Activated B cell treated with CpG ODN at 0.5 μM for 24 hours (primary cell): ENCODE results near the gene FARP1. TPM values are rescaled to one million over a fixed set of nuclear protein-coding genes. Genes with fewer than 3 reads are reported as not detected.

ENCODE experiments used
- ATAC-seq: fragments of 200-7000 bp; cut with Tn5 transposase; one replicate; pipeline ENCODE4 v1.10.0; 2021; ENCODE audit warnings: low read depth, mild to moderate bottlenecking, moderate library complexity
- CTCF ChIA-PET: fragments of 350-600 bp; sonication (Branson Sonifier 250); formaldehyde crosslinking; loops from one replicate; lab custom pipeline; 2021; ENCODE audit warnings: antibody characterized with exemption; lab: Charles Lee
- POLR2A ChIA-PET: fragments of 350-600 bp; sonication (Branson Sonifier 250); formaldehyde crosslinking; loops from one replicate; lab custom pipeline; 2021; ENCODE audit warnings: antibody characterized with exemption; lab: Charles Lee
- DNase-seq: peaks from one replicate; pipeline ENCODE4 v3.0.0; 2022
- H3K27ac Mint-ChIP-seq: one replicate; pipeline ENCODE4 v1.8.0; 2020; ENCODE audit warnings: mixed read lengths
- H3K27me3 Mint-ChIP-seq: one replicate; pipeline ENCODE4 v1.8.0; 2021; ENCODE audit warnings: mixed read lengths
- H3K36me3 Mint-ChIP-seq: one replicate; pipeline ENCODE4 v1.8.0; 2021; ENCODE audit warnings: low read depth, mixed read lengths
- H3K4me1 Mint-ChIP-seq: one replicate; pipeline ENCODE4 v1.8.0; 2021; ENCODE audit warnings: mixed read lengths
- H3K4me3 Mint-ChIP-seq: one replicate; pipeline ENCODE4 v1.8.0; 2020; ENCODE audit warnings: mild to moderate bottlenecking, mixed read lengths
- H3K9me3 Mint-ChIP-seq: one replicate; pipeline ENCODE4 v1.8.0; 2020; ENCODE audit warnings: mixed read lengths
- CTCF ChIP-seq: fragments of 200-600 bp; IDR thresholded peaks from one replicate; pipeline ENCODE4 v1.8.0; 2022; ENCODE audit warnings: antibody characterized with exemption, mild to moderate bottlenecking
- intact Hi-C: fragments of 100-400 bp; cut with micrococcal nuclease; formaldehyde crosslinking; loops from one replicate; pipeline ENCODE4 v1.15.1; 2024
- total RNA-seq: library from RNA; stranded (reverse); gene quantifications from 2 replicates; pipeline ENCODE4 v1.2.3, GENCODE V29; 2022

The FARP1 gene
- total RNA-seq, 1 donor from 2014 or later: 2.1 TPM

GRCh38 chr13:98220271-98220791 is 77.4 kb downstream of the FARP1 start:
- DNase-seq (no peak), ATAC-seq (no peak)
- no peak overlapping the region for H3K4me3 Mint-ChIP-seq
- no peaks in the 10 kb centered on the region for H3K4me1 Mint-ChIP-seq
- ChIA-PET CTCF (no interaction called here), POLR2A (no interaction called here)
- no peaks in the 10 kb centered on the region for H3K36me3 Mint-ChIP-seq
- H3K27me3 Mint-ChIP-seq: peaks cover 2% of the 10 kb centered on the region
- H3K27ac Mint-ChIP-seq: no peak overlapping the region
- H3K9me3 Mint-ChIP-seq: no peaks in the 10 kb centered on the region
- intact Hi-C loops: no loop called here
- TF ChIP-seq CTCF: no peak

GRCh38 chr13:98221234-98221633 is 78.3 kb downstream of the FARP1 start:
- intact Hi-C loops: no loop called here
- Mint-ChIP-seq H3K27me3 (peaks cover 2% of the 10 kb centered on the region), H3K27ac (no peak overlapping the region), H3K9me3 (no peaks in the 10 kb centered on the region), H3K4me1 (no peaks in the 10 kb centered on the region), H3K4me3 (no peak overlapping the region), H3K36me3 (no peaks in the 10 kb centered on the region)
- ATAC-seq (no peak), DNase-seq (no peak)
- ChIA-PET POLR2A (no interaction called here), CTCF (no interaction called here)
- no peak for TF ChIP-seq CTCF

DNA sequence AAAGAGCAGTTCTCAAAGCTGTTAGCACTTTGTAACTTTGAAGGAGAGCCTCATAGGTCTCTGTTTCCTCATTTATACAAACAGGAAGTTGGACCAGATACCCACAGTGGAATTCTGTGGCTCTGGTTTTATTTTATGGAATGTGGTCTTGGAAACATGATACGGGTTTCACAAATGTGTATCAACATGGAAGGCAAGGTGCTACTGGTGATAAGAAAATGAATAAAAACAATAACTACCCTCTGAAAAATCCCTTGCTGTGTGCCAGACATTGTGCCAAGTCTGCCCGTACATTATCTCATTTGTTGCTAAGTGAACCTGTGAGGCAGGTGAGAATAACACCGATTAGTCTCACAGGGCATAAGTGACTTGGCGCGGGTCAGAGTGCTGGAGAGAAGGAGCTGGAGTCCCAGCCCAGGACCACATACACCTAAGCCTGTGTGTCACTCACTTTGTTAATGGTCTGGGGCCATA is 79.2 kb downstream of the FARP1 start:
- Mint-ChIP-seq H3K4me3 (no peak overlapping the region), H3K9me3 (no peaks in the 10 kb centered on the region), H3K27me3 (peaks cover 2% of the 10 kb centered on the region), H3K27ac (no peak overlapping the region), H3K36me3 (no peaks in the 10 kb centered on the region), H3K4me1 (no peaks in the 10 kb centered on the region)
- no peak for ATAC-seq
- no peak for TF ChIP-seq CTCF
- CTCF ChIA-PET: no interaction called here
- intact Hi-C loops: no loop called here
- POLR2A ChIA-PET: no interaction called here
- no peak for DNase-seq

- no peaks in the 10 kb centered on the region for H3K27me3 Mint-ChIP-seq
- H3K27ac Mint-ChIP-seq: no peak overlapping the region
- intact Hi-C loops: no loop called here
- H3K36me3 Mint-ChIP-seq: no peaks in the 10 kb centered on the region
- no peak for ATAC-seq
- ChIA-PET CTCF (no interaction called here), POLR2A (no interaction called here)
- DNase-seq: no peak
- H3K4me3 Mint-ChIP-seq: no peak overlapping the region
- H3K4me1 Mint-ChIP-seq: no peaks in the 10 kb centered on the region
- no peak for TF ChIP-seq CTCF
- no peaks in the 10 kb centered on the region for H3K9me3 Mint-ChIP-seq
Measured at GRCh38 chr13:98222816-98223215, 79.9 kb downstream of the FARP1 start.

DNA sequence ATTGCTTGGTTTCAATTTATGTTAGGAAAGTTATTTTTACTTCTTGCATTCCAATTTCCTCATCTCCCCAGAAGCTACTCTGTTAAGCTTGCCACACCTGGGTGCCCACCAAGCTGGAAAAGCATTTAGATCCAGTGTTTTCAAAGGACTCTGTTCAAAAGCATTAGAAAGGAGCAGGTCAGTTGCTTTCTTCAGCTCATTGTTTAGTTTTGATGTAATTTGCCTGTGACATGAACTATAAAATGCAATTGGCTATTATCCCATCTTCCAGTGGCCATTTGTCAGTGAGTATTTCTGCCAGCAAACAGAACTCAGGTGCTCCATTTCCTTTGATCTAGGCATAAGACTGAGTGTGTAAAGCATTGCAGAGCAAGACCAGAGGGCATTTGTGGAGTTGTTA is 80.8 kb downstream of the FARP1 start:
- POLR2A ChIA-PET: no interaction called here
- CTCF ChIA-PET: no interaction called here
- no peak for ATAC-seq

More for the DNA sequence above, 80.8 kb downstream of the FARP1 start:
- TF ChIP-seq CTCF: no peak
- H3K4me3 Mint-ChIP-seq: no peak overlapping the region
- DNase-seq: no peak
- H3K27ac Mint-ChIP-seq: no peak overlapping the region
- intact Hi-C loops: no loop called here
- H3K27me3 Mint-ChIP-seq: no peaks in the 10 kb centered on the region
- H3K36me3 Mint-ChIP-seq: no peaks in the 10 kb centered on the region
- H3K9me3 Mint-ChIP-seq: no peaks in the 10 kb centered on the region
- H3K4me1 Mint-ChIP-seq: no peaks in the 10 kb centered on the region
